Stimulated activated CD8-positive, alpha-beta memory T cell treated with anti-CD3 and anti-CD28 coated beads, Interleukin-15, amount 100 ng/mL, for 1 hour (primary cell): Measurements from ENCODE around the gene SPCS1.

ENCODE experiments used
- DNase-seq: peaks from one replicate; pipeline ENCODE4 v3.0.0-alpha.2; 2020; ENCODE audit warnings: low read depth

SPCS1 gene

GRCh38 chr3:52733256-52733891 lies 27.5 kb downstream of the SPCS1 start:
- no peak for DNase-seq

- DNase-seq: no peak
Observed at GRCh38 chr3:52739730-52740129, 33.8 kb downstream of the SPCS1 start.

GRCh38 chr3:52742418-52743041 lies 36.6 kb downstream of the SPCS1 start:
- no peak for DNase-seq

- no peak for DNase-seq
Observed at GRCh38 chr3:52743152-52743551, 37.2 kb downstream of the SPCS1 start.

GRCh38 chr3:52743721-52744120 lies 37.8 kb downstream of the SPCS1 start:
- no peak for DNase-seq

GRCh38 chr3:52752045-52752660 lies 46.2 kb downstream of the SPCS1 start:
- no peak for DNase-seq

- DNase-seq: no peak
Observed at GRCh38 chr3:52754373-52754772, 48.5 kb downstream of the SPCS1 start.

GRCh38 chr3:52756141-52756540 lies 50.2 kb downstream of the SPCS1 start:
- DNase-seq: no peak
